SU-DHL-6 (cell line): Measurements from ENCODE around the gene GTF2A1.

Experiments
- H2AFZ ChIP-seq: fragments of 200-600 bp; sonication (generic); 2 replicates; pipeline ENCODE4 v1.6.1; 2014; ENCODE audit warnings: low read depth, mild to moderate bottlenecking, moderate library complexity, mixed read lengths, antibody characterized with exemption, low read length; ENCODE audit not compliant: severe bottlenecking
- H3F3A ChIP-seq: fragments of 200-600 bp; shearing (Covaris generic); 2 replicates; pipeline ENCODE4 v1.6.0; 2016; ENCODE audit warnings: antibody characterized with exemption, mild to moderate bottlenecking; ENCODE audit not compliant: insufficient read depth
- H3K27ac ChIP-seq: fragments of 200-600 bp; sonication (generic); 2 replicates; pipeline ENCODE4 v1.5.1; 2016; ENCODE audit warnings: low read depth, mild to moderate bottlenecking, low read length, moderate library complexity, mixed read lengths
- H3K27me3 ChIP-seq: fragments of 200-600 bp; sonication (generic), shearing (Covaris generic); 2 replicates; pipeline ENCODE4 v1.6.0; 2014; ENCODE audit warnings: mild to moderate bottlenecking, low read length
- H3K36me3 ChIP-seq: fragments of 200-600 bp; sonication (generic); 2 replicates; pipeline ENCODE4 v1.6.1; 2014; ENCODE audit warnings: mild to moderate bottlenecking, low read length, mixed read lengths
- H3K4me2 ChIP-seq: fragments of 300-600, 200-600 bp; shearing (Covaris generic), sonication (generic); 2 replicates; pipeline ENCODE4 v1.6.0; 2014; ENCODE audit warnings: low read length, low read depth, mild to moderate bottlenecking; ENCODE audit not compliant: poor library complexity, severe bottlenecking
- H3K4me3 ChIP-seq: fragments of 200-600 bp; sonication (generic); 2 replicates; pipeline ENCODE4 v1.5.1; 2014; ENCODE audit warnings: antibody characterized with exemption, low read length, mild to moderate bottlenecking, mixed read lengths; ENCODE audit not compliant: insufficient read depth, poor library complexity, severe bottlenecking
- H3K79me2 ChIP-seq: fragments of 200-600 bp; sonication (generic); 2 replicates; pipeline ENCODE4 v1.6.1; 2014; ENCODE audit warnings: mild to moderate bottlenecking, low read length, moderate library complexity; ENCODE audit not compliant: insufficient read depth
- H3K9ac ChIP-seq: fragments of 200-600 bp; sonication (generic); 2 replicates; pipeline ENCODE4 v1.7.0; 2014; ENCODE audit warnings: mild to moderate bottlenecking, low read length
- H3K9me2 ChIP-seq: fragments of 200-600 bp; sonication (generic); replicated peaks from 2 replicates; pipeline ENCODE4 v1.6.1; 2014; ENCODE audit warnings: low read length; ENCODE audit not compliant: insufficient read depth
- H3K9me3 ChIP-seq: fragments of 200-600 bp; sonication (generic); 2 replicates; pipeline ENCODE4 v1.6.1; 2014; ENCODE audit warnings: low read length, mixed read lengths; ENCODE audit not compliant: insufficient read depth
- H4K20me1 ChIP-seq: fragments of 200-600 bp; sonication (generic); 2 replicates; pipeline ENCODE4 v1.6.1; 2014; ENCODE audit warnings: low read depth, mild to moderate bottlenecking, antibody characterized with exemption, low read length, moderate library complexity, mixed read lengths
- CTCF ChIP-seq: fragments of 200-600 bp; sonication (generic); IDR thresholded peaks from one replicate; pipeline ENCODE4 v1.5.1; 2017; ENCODE audit warnings: antibody characterized with exemption, mild to moderate bottlenecking, low read length, moderate library complexity; ENCODE audit not compliant: insufficient read depth, poor library complexity, severe bottlenecking
- EZH2phosphoT487 ChIP-seq: fragments of 200-600 bp; sonication (generic), shearing (Covaris generic); conservative IDR thresholded peaks from 2 replicates; pipeline ENCODE4 v1.6.1; 2018; ENCODE audit warnings: mild to moderate bottlenecking, antibody characterized with exemption, low read length, moderate library complexity, mixed read lengths

GTF2A1 gene

GRCh38 chr14:81162941-81163340, 57.8 kb downstream of the GTF2A1 start:
- Histone ChIP-seq H3K9me2 (no peaks in the 10 kb centered on the region), H3K4me2 (no peak overlapping the region), H3K36me3 (no peaks in the 10 kb centered on the region), H3K4me3 (no peak overlapping the region), H3K79me2 (no peaks in the 10 kb centered on the region), H3K27ac (no peak overlapping the region), H3K9ac (no peak overlapping the region), H2AFZ (no peak overlapping the region), H3K9me3 (no peaks in the 10 kb centered on the region), H4K20me1 (no peaks in the 10 kb centered on the region), H3K27me3 (no peaks in the 10 kb centered on the region), H3F3A (no peaks in the 10 kb centered on the region)
- TF ChIP-seq CTCF (no peak), EZH2phosphoT487 (no peak)

- H3K27ac ChIP-seq: no peak overlapping the region
- TF ChIP-seq EZH2phosphoT487 (no peak), CTCF (no peak)
Observed at GRCh38 chr14:81161749-81162148, 59.0 kb downstream of the GTF2A1 start.

GRCh38 chr14:81161088-81161487, 59.7 kb downstream of the GTF2A1 start:
- no peaks in the 10 kb centered on the region for H3K79me2 ChIP-seq
- no peaks in the 10 kb centered on the region for H3K36me3 ChIP-seq
- no peaks in the 10 kb centered on the region for H4K20me1 ChIP-seq
- no peak overlapping the region for H3K4me2 ChIP-seq
- H3K27me3 ChIP-seq: no peaks in the 10 kb centered on the region
- H3K27ac ChIP-seq: no peak overlapping the region
- no peaks in the 10 kb centered on the region for H3K9me3 ChIP-seq
- H3K4me3 ChIP-seq: no peak overlapping the region
- H2AFZ ChIP-seq: no peak overlapping the region
- H3K9me2 ChIP-seq: no peaks in the 10 kb centered on the region
- no peaks in the 10 kb centered on the region for H3F3A ChIP-seq
- no peak overlapping the region for H3K9ac ChIP-seq
- TF ChIP-seq EZH2phosphoT487: no peak
- TF ChIP-seq CTCF: no peak

More at GRCh38 chr14:81161749-81162148, 59.0 kb downstream of the GTF2A1 start:
- H3K4me2 ChIP-seq: no peak overlapping the region
- H3K9me3 ChIP-seq: no peaks in the 10 kb centered on the region
- H4K20me1 ChIP-seq: no peaks in the 10 kb centered on the region
- no peaks in the 10 kb centered on the region for H3F3A ChIP-seq
- no peak overlapping the region for H3K4me3 ChIP-seq
- no peaks in the 10 kb centered on the region for H3K79me2 ChIP-seq
- no peak overlapping the region for H2AFZ ChIP-seq
- no peak overlapping the region for H3K9ac ChIP-seq
- no peaks in the 10 kb centered on the region for H3K9me2 ChIP-seq
- H3K36me3 ChIP-seq: no peaks in the 10 kb centered on the region
- H3K27me3 ChIP-seq: no peaks in the 10 kb centered on the region
